NCI-H526 treated with DMSO at 0.1 percent for 48 hours (cell line): Measurements from ENCODE around the gene NBEAL2.
A peak's percentile ranks its signal among the peaks of the same experiment; 100 is the strongest.

Experiments
- DNase-seq: peaks from one replicate; lab custom pipeline; 2025; lab: John Stamatoyannopoulos, UW

Gene NBEAL2

GRCh38 chr3:46978985-46979944 lies at the start of gene NBEAL2:
TSS of gene NBEAL2 (plus strand) at chr3:46979666. CDS start at chr3:46979862, 196 bp downstream.
- peak; percentile 91 for DNase-seq

GRCh38 chr3:46930166-46930944 lies 49.1 kb upstream of the NBEAL2 start:
- DNase-seq, result no peak

- DNase-seq, result no peak
These were observed 48.5 kb upstream of the NBEAL2 start for GRCh38 chr3:46930945-46931403.

GRCh38 chr3:46931631-46932331 lies 47.7 kb upstream of the NBEAL2 start:
- DNase-seq, result no peak

GRCh38 chr3:46932455-46933225 lies 46.8 kb upstream of the NBEAL2 start:
- DNase-seq, result no peak

- no peak for DNase-seq
These were observed 46.2 kb upstream of the NBEAL2 start for GRCh38 chr3:46933261-46933660.

GRCh38 chr3:46934072-46934471 lies 45.4 kb upstream of the NBEAL2 start:
- no peak for DNase-seq

GRCh38 chr3:46934498-46935167 lies 44.8 kb upstream of the NBEAL2 start:
- DNase-seq, result no peak

GRCh38 chr3:46935168-46935858 lies 44.2 kb upstream of the NBEAL2 start:
- no peak for DNase-seq

GRCh38 chr3:46935989-46936558 lies 43.4 kb upstream of the NBEAL2 start:
- no peak for DNase-seq

- DNase-seq, result no peak
These were observed 42.7 kb upstream of the NBEAL2 start for GRCh38 chr3:46936733-46937250.

GRCh38 chr3:46938118-46938517 lies 41.3 kb upstream of the NBEAL2 start:
- no peak for DNase-seq

- no peak for DNase-seq
These were observed 39.7 kb upstream of the NBEAL2 start for GRCh38 chr3:46939578-46940445.

- no peak for DNase-seq
These were observed 37.4 kb upstream of the NBEAL2 start for GRCh38 chr3:46942076-46942475.

GRCh38 chr3:46942481-46943236 lies 36.8 kb upstream of the NBEAL2 start:
- no peak for DNase-seq

GRCh38 chr3:46943237-46944187 lies 36.0 kb upstream of the NBEAL2 start:
- DNase-seq, result no peak

- no peak for DNase-seq
These were observed 35.3 kb upstream of the NBEAL2 start for GRCh38 chr3:46944191-46944590.
